ENCODE data around the gene FBXW11. TPM values are rescaled to one million over a fixed set of nuclear protein-coding genes. Genes with fewer than 3 reads are reported as not detected.
A peak's percentile ranks its signal among the peaks of the same experiment; 100 is the strongest.

FBXW11 gene
- total RNA-seq: 10 to 100 TPM; 35.4 to 37.7 TPM

- POLR2A ChIA-PET: interaction anchor here (0.5 to 2.5 kb wide), 27 partner anchors 8 to 619 kb away, joined by 3 to 24 read pairs (median 4); partner anchors contain the start of genes NPM1, STK10 and UBTD2
- peak within 1 kb of the TSS; percentile 96 for H3K27ac Mint-ChIP-seq
- peaks cover 39% of the 10 kb centered on the region for H3K4me1 Mint-ChIP-seq
- ATAC-seq (ENCODE audit: low read depth) (peak; percentile 90), DNase-seq (peak; percentile 93)
- H3K36me3 Mint-ChIP-seq: peaks cover 5% of the 10 kb centered on the region
- H3K4me3 Mint-ChIP-seq: peak within 1 kb of the TSS; percentile 86
- no peaks in the 10 kb centered on the region for H3K27me3 Mint-ChIP-seq
- H3K9me3 Mint-ChIP-seq: no peaks in the 10 kb centered on the region
These were observed at the start of gene FBXW11 for GRCh38 chr5:172006321-172007174. TSS of gene FBXW11 (minus strand) at chr5:172006638. CDS start at chr5:172006502, 136 bp downstream.

DNA sequence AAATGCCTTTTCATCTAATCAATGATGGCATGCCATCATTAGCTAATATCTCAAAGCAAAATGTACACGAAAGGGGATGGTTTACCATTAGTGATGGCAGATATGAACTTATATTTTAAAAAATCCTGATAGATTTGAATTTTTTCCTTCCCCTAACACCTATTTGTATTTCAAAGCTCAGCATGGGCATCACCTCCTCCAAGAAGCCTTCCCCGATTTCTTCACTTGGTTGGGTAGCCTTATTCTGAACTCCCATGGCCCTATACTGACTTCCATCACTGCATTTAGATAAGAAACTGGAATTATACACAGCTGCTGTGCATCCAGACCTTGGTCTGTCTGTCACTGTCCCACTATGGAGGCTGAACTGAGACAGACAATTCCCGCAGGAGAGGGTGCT lies 49.6 kb upstream of the FBXW11 start:
- ATAC-seq (ENCODE audit: low read depth) (no peak), DNase-seq (no peak)
- Mint-ChIP-seq H3K4me1 (peaks cover 9% of the 10 kb centered on the region), H3K36me3 (peaks cover 37% of the 10 kb centered on the region), H3K9me3 (no peaks in the 10 kb centered on the region), H3K27me3 (no peaks in the 10 kb centered on the region), H3K4me3 (no peak overlapping the region), H3K27ac (peak overlapping the region; percentile 81)
- POLR2A ChIA-PET: interaction anchor here (0.8 kb wide), 1 partner anchor 49 kb away, joined by 3 read pairs; the partner anchor contains the start of gene FBXW11

DNA sequence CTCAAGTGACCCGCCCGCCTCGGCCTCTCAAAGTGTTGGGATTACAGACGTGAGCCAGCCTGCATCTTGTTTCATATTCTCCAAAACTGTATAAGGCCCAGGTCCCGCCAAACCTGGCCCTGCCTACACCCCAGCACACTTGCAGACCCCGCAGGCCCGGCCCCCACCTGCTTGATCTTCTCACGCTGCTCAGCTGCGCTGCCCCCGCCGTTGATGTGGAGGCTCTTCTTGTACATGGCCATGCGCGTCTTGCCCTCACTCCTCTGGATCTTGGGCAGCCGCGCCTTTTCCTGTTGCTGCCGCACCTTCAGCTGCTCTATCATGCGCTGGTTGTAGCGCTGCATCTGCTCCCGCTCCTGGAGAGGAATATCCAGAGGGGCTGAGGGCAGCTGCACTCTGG lies 49.0 kb upstream of the FBXW11 start:
- H3K27ac Mint-ChIP-seq: peak overlapping the region; percentile 30
- ATAC-seq (ENCODE audit: low read depth) (no peak), DNase-seq (no peak)
- no peaks in the 10 kb centered on the region for H3K9me3 Mint-ChIP-seq
- H3K4me3 Mint-ChIP-seq: no peak overlapping the region
- POLR2A ChIA-PET: interaction anchor here (0.8 kb wide), 1 partner anchor 49 kb away, joined by 3 read pairs; the partner anchor contains the start of gene FBXW11
- H3K36me3 Mint-ChIP-seq: peaks cover 35% of the 10 kb centered on the region
- H3K27me3 Mint-ChIP-seq: no peaks in the 10 kb centered on the region
- peaks cover 9% of the 10 kb centered on the region for H3K4me1 Mint-ChIP-seq

DNA sequence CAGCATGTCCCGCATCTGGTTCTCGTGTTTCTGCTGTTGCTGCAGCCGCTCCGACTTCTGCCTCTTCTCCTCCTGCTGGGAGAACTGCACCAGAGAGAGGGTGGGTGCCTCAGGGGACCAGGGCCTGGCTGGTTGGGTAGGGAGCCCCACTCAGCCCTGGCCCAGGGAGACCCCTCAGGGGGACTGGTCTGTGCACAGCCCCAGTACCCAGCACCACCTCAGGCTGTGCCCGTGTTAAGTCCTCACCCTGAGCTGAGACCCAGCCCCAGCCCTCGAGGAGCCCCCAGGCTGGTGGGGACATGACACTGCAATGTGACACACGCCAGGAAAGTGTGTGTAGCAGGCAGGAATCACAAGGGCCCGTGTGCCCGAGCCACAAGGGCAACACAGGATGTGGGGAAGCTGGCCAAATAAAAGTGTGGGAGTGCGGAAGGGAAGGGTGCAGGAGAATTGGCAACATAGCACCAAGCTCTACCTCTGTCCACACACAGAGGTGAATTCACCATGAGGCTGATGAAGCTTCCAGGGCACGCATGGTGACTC lies 48.2 kb upstream of the FBXW11 start:
- peaks cover 38% of the 10 kb centered on the region for H3K36me3 Mint-ChIP-seq
- ATAC-seq (ENCODE audit: low read depth) (no peak), DNase-seq (no peak)
- H3K27ac Mint-ChIP-seq: no peak overlapping the region
- POLR2A ChIA-PET: no interaction called here
- H3K4me3 Mint-ChIP-seq: no peak overlapping the region
- H3K9me3 Mint-ChIP-seq: no peaks in the 10 kb centered on the region
- H3K27me3 Mint-ChIP-seq: no peaks in the 10 kb centered on the region
- H3K4me1 Mint-ChIP-seq: peaks cover 9% of the 10 kb centered on the region

DNA sequence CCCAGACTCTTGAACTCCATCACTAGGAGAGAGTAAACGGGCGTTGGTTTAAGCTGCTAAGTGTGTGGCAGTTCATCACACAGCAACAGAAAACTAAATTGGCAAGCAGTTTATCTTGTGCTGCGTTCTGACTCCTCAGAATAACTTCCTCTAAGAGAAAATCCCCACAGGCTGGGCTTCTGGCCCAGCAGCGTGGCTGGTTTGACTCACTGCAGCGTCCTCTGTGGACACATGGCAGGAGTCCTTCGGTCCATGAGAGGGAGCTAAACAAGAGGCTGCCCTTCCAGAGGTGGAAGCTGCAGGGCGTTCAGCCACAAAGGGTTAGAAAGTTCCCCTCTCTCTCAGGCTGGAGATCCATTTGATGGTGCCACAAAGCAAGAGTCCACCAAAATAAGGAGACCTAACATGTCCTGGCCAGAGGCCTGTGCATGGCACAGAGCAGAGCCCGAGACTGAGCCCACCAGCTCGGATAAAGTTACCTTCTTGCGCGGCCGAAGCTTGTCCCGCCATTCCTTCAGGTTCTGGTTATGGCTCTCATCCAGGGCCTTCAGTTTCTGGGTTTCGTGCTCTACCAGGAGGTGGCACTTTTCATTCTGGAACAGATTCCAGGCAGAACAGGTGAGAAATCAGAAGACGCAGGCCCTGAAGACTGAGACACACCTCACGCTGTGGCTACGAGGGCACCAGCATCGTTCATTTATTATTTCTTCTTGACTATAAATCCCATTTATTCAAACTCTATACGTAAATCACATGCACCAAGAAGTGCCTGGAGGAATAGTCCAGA lies 46.2 kb upstream of the FBXW11 start:
- Mint-ChIP-seq H3K27me3 (no peaks in the 10 kb centered on the region), H3K4me1 (peaks cover 11% of the 10 kb centered on the region), H3K9me3 (no peaks in the 10 kb centered on the region), H3K4me3 (no peak overlapping the region), H3K27ac (no peak overlapping the region), H3K36me3 (peaks cover 45% of the 10 kb centered on the region)
- ATAC-seq (ENCODE audit: low read depth): no peak
- POLR2A ChIA-PET: no interaction called here
- DNase-seq: no peak

GRCh38 chr5:172051643-172052339 lies 45.4 kb upstream of the FBXW11 start:
- Mint-ChIP-seq H3K27ac (no peak overlapping the region), H3K36me3 (peaks cover 41% of the 10 kb centered on the region), H3K27me3 (no peaks in the 10 kb centered on the region), H3K4me1 (peaks cover 9% of the 10 kb centered on the region), H3K4me3 (no peak overlapping the region), H3K9me3 (no peaks in the 10 kb centered on the region)
- no peak for ATAC-seq (ENCODE audit: low read depth)
- DNase-seq: no peak
- POLR2A ChIA-PET: no interaction called here

GRCh38 chr5:172050080-172050479 lies 43.6 kb upstream of the FBXW11 start:
- no peak overlapping the region for H3K27ac Mint-ChIP-seq

GRCh38 chr5:172049226-172049796 lies 42.9 kb upstream of the FBXW11 start:
- peaks cover 38% of the 10 kb centered on the region for H3K36me3 Mint-ChIP-seq
- H3K4me1 Mint-ChIP-seq: peaks cover 4% of the 10 kb centered on the region
- ATAC-seq (ENCODE audit: low read depth) (no peak), DNase-seq (no peak)
- H3K27me3 Mint-ChIP-seq: no peaks in the 10 kb centered on the region
- H3K4me3 Mint-ChIP-seq: no peak overlapping the region
- POLR2A ChIA-PET: no interaction called here
- no peaks in the 10 kb centered on the region for H3K9me3 Mint-ChIP-seq
- H3K27ac Mint-ChIP-seq: peak overlapping the region; percentile 5

More at GRCh38 chr5:172050080-172050479, 43.6 kb upstream of the FBXW11 start:
- Mint-ChIP-seq H3K9me3 (no peaks in the 10 kb centered on the region), H3K4me1 (peaks cover 4% of the 10 kb centered on the region), H3K4me3 (no peak overlapping the region), H3K36me3 (peaks cover 32% of the 10 kb centered on the region), H3K27me3 (no peaks in the 10 kb centered on the region)
- DNase-seq: no peak
- ATAC-seq (ENCODE audit: low read depth): no peak
- POLR2A ChIA-PET: no interaction called here

DNA sequence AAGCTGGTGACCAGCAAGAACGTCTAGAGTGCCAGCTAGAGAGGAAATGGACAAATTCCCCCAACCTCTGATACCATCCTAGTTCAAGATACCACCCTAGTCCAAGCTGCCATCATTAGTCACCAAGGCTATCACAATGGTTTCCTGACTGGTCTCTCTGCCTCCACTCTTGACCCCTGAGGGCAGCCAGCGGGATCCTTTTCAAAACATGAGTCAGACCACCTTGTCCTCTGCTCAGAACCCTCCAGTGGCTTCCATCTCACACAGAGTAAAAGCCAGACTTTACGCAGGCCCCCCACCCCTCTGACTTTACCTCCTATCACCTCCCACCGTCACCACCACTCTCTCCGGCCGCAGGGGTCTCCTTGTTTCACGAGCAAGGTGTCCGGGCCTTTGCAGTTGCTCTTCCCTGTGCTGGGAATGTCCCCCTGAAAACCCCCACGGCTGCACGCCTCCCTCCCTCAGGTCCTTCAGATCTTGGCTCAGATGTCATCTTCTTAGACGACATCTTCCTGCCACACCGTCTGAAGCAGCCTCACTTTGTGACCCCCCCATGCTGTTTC lies 42.2 kb upstream of the FBXW11 start:
- H3K4me3 Mint-ChIP-seq: no peak overlapping the region
- peak overlapping the region; percentile 5 for H3K27ac Mint-ChIP-seq
- no peak for ATAC-seq (ENCODE audit: low read depth)
- H3K9me3 Mint-ChIP-seq: no peaks in the 10 kb centered on the region
- peaks cover 4% of the 10 kb centered on the region for H3K4me1 Mint-ChIP-seq
- peaks cover 38% of the 10 kb centered on the region for H3K36me3 Mint-ChIP-seq
- no peak for DNase-seq
- H3K27me3 Mint-ChIP-seq: no peaks in the 10 kb centered on the region
- POLR2A ChIA-PET: no interaction called here

DNA sequence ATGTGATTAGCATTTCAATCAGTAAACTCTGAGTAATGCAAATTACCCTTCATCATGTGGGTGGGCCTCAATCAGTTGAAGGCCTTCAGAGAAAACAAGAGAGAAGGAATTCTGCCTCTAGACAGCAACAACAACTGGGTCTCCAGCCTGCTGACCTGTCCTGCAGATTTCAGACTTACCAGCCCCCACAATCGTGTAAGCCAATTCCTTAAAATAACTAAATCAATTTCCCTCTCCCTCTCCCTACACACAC lies 41.7 kb upstream of the FBXW11 start:
- H3K9me3 Mint-ChIP-seq: no peaks in the 10 kb centered on the region
- H3K4me3 Mint-ChIP-seq: no peak overlapping the region
- peaks cover 4% of the 10 kb centered on the region for H3K4me1 Mint-ChIP-seq
- no peak overlapping the region for H3K27ac Mint-ChIP-seq
- no peaks in the 10 kb centered on the region for H3K27me3 Mint-ChIP-seq
- ATAC-seq (ENCODE audit: low read depth) (no peak), DNase-seq (no peak)
- POLR2A ChIA-PET: interaction anchor here (0.7 kb wide), 1 partner anchor 159 kb away, joined by 3 read pairs; no protein-coding TSS in a partner anchor
- H3K36me3 Mint-ChIP-seq: peaks cover 37% of the 10 kb centered on the region

DNA sequence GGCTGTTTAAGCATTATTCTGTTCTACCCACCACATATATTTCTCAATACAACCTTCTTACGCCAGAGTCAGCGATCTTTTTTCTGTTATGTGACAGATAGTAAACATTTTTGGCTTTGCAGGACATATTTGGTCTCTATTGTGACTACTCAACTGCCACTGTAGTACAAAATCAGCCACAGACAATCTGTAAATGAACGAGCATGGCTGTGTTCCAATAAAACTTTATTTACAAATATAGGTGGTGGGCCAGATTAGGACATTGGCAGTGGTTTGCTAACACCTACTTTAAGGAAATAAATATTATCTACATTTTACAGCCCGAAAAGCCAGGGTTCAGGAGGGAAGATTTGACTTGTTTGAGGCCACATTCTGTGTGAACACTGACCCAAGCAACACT lies 40.2 kb upstream of the FBXW11 start:
- POLR2A ChIA-PET: no interaction called here
- no peak overlapping the region for H3K27ac Mint-ChIP-seq
- H3K27me3 Mint-ChIP-seq: no peaks in the 10 kb centered on the region
- H3K4me3 Mint-ChIP-seq: no peak overlapping the region
- no peak for ATAC-seq (ENCODE audit: low read depth)
- peaks cover 3% of the 10 kb centered on the region for H3K4me1 Mint-ChIP-seq
- H3K9me3 Mint-ChIP-seq: no peaks in the 10 kb centered on the region
- H3K36me3 Mint-ChIP-seq: peaks cover 31% of the 10 kb centered on the region
- DNase-seq: no peak

DNA sequence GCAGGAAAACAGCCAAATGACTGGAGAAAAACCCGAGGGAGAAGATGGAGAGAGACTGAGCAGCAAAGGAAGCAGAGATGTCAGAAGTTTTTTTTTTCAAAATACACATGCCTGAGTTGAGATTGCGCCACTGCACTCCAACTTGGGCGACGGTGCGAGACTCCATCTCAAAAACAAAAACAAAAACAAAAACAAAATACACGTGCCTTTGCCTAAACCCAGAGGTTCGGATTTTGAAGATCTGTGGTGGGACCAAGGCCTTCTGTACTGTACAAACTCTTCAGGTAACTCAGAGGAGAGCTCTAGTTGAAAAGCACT lies 38.8 kb upstream of the FBXW11 start:
- Mint-ChIP-seq H3K4me3 (no peak overlapping the region), H3K4me1 (peaks cover 2% of the 10 kb centered on the region), H3K36me3 (peaks cover 26% of the 10 kb centered on the region), H3K27me3 (no peaks in the 10 kb centered on the region), H3K9me3 (no peaks in the 10 kb centered on the region), H3K27ac (no peak overlapping the region)
- POLR2A ChIA-PET: no interaction called here
- DNase-seq (no peak), ATAC-seq (ENCODE audit: low read depth) (no peak)
